AG09319 (cell line): ENCODE data around the gene LMO1.

Source experiments
- DNase-seq: peaks from one replicate; pipeline ENCODE4 v3.0.0-alpha.2; 2010; ENCODE audit warnings: low read depth; ENCODE audit errors: extremely low read depth
- TF ChIP-seq, protein P1 (sequence below): IDR thresholded peaks from 2 replicates; pipeline ENCODE4 v1.5.1; 2011; ENCODE audit warnings: low read depth, mild to moderate bottlenecking, inconsistent platforms, low read length, moderate library complexity

The LMO1 gene

GRCh38 chr11:8192016-8192895 lies 71.4 kb downstream of the LMO1 start:
- peak; percentile 25 for DNase-seq
- TF ChIP-seq, protein P1, sequence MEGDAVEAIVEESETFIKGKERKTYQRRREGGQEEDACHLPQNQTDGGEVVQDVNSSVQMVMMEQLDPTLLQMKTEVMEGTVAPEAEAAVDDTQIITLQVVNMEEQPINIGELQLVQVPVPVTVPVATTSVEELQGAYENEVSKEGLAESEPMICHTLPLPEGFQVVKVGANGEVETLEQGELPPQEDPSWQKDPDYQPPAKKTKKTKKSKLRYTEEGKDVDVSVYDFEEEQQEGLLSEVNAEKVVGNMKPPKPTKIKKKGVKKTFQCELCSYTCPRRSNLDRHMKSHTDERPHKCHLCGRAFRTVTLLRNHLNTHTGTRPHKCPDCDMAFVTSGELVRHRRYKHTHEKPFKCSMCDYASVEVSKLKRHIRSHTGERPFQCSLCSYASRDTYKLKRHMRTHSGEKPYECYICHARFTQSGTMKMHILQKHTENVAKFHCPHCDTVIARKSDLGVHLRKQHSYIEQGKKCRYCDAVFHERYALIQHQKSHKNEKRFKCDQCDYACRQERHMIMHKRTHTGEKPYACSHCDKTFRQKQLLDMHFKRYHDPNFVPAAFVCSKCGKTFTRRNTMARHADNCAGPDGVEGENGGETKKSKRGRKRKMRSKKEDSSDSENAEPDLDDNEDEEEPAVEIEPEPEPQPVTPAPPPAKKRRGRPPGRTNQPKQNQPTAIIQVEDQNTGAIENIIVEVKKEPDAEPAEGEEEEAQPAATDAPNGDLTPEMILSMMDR = peak; percentile 96

- TF ChIP-seq, protein P1 = no peak
- DNase-seq = no peak
Measured at GRCh38 chr11:8190431-8190830, 73.2 kb downstream of the LMO1 start.

- TF ChIP-seq, protein P1 = no peak
- no peak for DNase-seq
Measured at GRCh38 chr11:8186429-8186828, 77.2 kb downstream of the LMO1 start.

DNA sequence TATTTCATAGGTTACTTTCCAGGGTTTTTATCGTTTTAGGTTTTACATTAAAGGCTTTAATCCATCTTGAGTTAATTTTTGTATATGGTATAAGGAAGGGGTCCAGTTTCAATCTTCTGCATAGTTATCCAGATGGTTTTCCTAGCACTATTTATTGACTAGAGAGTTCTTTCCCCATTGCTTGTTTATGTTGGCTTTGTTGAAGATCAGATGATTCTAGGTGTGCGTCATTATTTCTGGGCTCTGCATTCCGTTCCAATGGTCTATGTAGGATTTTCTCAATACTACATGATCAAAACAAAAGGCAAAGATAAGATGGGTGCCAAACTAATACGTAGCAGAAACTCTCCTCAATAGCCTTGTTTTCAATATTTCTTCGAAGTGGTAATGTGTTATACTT lies 80.6 kb downstream of the LMO1 start:
- DNase-seq = no peak
- TF ChIP-seq, protein P1 = no peak

DNA sequence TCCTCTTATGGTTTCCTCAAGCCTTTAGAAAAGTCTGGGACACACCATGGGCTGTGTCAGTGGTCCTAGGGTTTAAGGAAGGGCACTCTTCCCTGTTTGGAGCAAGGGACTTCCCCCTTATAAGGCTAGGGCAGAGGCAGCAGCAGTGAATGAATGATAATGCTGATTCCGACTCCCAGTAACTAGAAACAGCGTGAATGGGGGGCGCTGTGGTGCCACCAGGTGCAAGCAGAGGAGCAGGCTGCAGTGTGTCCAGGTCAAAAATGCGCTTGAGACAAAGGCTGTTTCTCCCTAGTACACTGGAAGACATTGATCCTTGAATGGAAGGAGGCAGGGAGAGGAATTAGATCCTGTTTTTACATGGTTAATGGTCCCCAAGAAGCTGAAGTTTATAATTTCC lies 83.2 kb downstream of the LMO1 start:
- TF ChIP-seq, protein P1 = no peak
- DNase-seq = no peak

DNA sequence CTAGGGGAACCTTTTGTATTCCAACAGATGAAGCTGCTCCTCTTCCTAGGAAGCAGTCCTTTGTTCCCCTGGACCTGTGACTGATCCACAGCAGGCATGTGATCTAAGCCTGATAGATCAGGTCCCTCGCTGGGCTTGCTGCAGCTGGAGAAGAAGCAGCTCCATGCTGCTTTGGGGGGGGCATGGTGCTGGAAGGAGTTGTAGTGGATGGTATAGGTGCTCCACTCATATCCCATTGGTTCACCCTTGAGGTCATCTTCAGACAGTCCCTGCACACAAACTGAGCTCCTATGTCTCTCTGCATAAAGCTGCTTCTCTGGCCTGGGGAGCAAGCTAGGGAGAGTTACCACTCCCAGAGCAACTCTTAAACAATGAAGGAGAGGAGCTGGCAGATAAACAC lies 85.4 kb downstream of the LMO1 start:
- no peak for DNase-seq

DNA sequence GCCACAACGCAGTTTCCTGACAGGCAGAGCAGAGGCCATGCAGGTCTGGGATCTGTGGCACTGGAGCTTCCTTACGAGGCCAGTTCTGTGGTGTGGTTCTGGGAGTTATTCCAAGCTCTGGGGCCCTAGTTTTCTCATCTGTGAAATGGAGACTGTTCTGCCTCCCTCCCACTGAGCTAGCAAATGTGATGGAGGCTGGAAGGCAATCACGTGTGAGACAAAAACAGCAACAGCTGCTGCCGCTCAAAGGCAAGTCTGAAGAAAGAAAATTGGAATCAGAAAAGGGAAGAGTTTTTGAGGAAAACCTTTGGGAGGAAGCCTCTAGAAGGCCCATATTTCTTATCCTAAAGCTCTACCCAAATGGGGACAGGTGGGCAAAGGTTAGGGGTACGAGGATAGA lies 86.5 kb downstream of the LMO1 start:
- TF ChIP-seq, protein P1 = no peak
- DNase-seq = no peak

More for the DNA sequence above, 85.4 kb downstream of the LMO1 start:
- TF ChIP-seq, protein P1 = no peak
